CD4-positive, CD25-positive, alpha-beta regulatory T cell (primary cell): ENCODE measurements around the gene CACNA1G. TPM values are rescaled to one million over a fixed set of nuclear protein-coding genes. Genes with fewer than 3 reads are reported as not detected.

ENCODE experiments used
- ATAC-seq, 2 donors: fragments of 150-1000 bp; cut with Tn5 transposase; one replicate each; pipeline ENCODE4 v1.10.0; 2021; ENCODE audit warnings: low read depth in 2 of 2, moderate number of reproducible peaks in 2 of 2, moderate library complexity in 1 of 2
- DNase-seq, 3 donors: peaks; one replicate each; pipeline versions ENCODE4 v3.0.0 to v3.0.0-alpha.2; 2012 to 2022; ENCODE audit warnings: mixed read lengths in 1 of 3
- H3K27ac ChIP-seq: one replicate; pipeline ENCODE4 v1.7.0; 2013; ENCODE audit warnings: mild to moderate bottlenecking, low read length; ENCODE audit not compliant: insufficient read depth, poor library complexity, severe bottlenecking
- H3K27me3 ChIP-seq: one replicate; pipeline ENCODE4 v1.7.0; 2013; ENCODE audit warnings: low read length; ENCODE audit not compliant: control insufficient read depth, insufficient read depth
- H3K36me3 ChIP-seq: one replicate; pipeline ENCODE4 v1.7.0; 2013; ENCODE audit warnings: mild to moderate bottlenecking, low read length, moderate library complexity; ENCODE audit not compliant: control insufficient read depth, insufficient read depth
- H3K4me1 ChIP-seq: 2 replicates; pipeline ENCODE4 v1.7.0; 2013; ENCODE audit warnings: mild to moderate bottlenecking, low read length; ENCODE audit not compliant: insufficient read depth, control insufficient read depth, poor library complexity, severe bottlenecking
- H3K4me3 ChIP-seq: one replicate; pipeline ENCODE4 v1.7.0; 2013; ENCODE audit warnings: low read depth, mild to moderate bottlenecking, low read length, moderate library complexity
- H3K9me3 ChIP-seq, 2 experiments: 1 replicate in 1 of 2; 2 replicates in 1 of 2; pipeline ENCODE4 v1.7.0; 2013; ENCODE audit warnings: low read length in 2 of 2, mild to moderate bottlenecking in 1 of 2, moderate library complexity in 1 of 2; ENCODE audit not compliant: control insufficient read depth in 2 of 2
- H3K27ac Mint-ChIP-seq, 3 donors: one replicate each; pipeline ENCODE4 v1.8.0; 2020 to 2022; ENCODE audit warnings: mild to moderate bottlenecking in 3 of 3, mixed read lengths in 3 of 3, moderate library complexity in 2 of 3
- H3K27me3 Mint-ChIP-seq: one replicate; pipeline ENCODE4 v1.8.0; 2022; ENCODE audit warnings: mild to moderate bottlenecking, mixed read lengths
- H3K36me3 Mint-ChIP-seq: one replicate; pipeline ENCODE4 v1.8.0; 2020; ENCODE audit warnings: mixed read lengths
- H3K4me1 Mint-ChIP-seq, 4 donors: one replicate each; pipeline ENCODE4 v1.8.0; 2020 to 2022; ENCODE audit warnings: mixed read lengths in 4 of 4, mild to moderate bottlenecking in 1 of 4
- H3K4me3 Mint-ChIP-seq, 4 donors: one replicate each; pipeline ENCODE4 v1.8.0; 2020 to 2022; ENCODE audit warnings: mild to moderate bottlenecking in 4 of 4, mixed read lengths in 4 of 4, moderate library complexity in 3 of 4
- H3K9me3 Mint-ChIP-seq, 7 donors: one replicate each; pipeline ENCODE4 v1.8.0; 2020 to 2022; ENCODE audit warnings: mixed read lengths in 7 of 7, mild to moderate bottlenecking in 3 of 7, moderate library complexity in 2 of 7
- polyA plus RNA-seq, 4 donors: library from polyadenylated mRNA; unstranded; fragments of 300-500 nt; fragmentation: Illumina TruSeq; gene quantifications; one replicate each; pipeline ENCODE4 v1.2.3, GENCODE V29; 2021
- total RNA-seq: library from RNA; stranded (reverse); gene quantifications from one replicate; pipeline ENCODE4 v1.2.3, GENCODE V29; 2022

The CACNA1G gene
- total and polyA plus RNA-seq, 5 donors from 2014 or later, result 0.05 TPM; not detected in 4

DNA sequence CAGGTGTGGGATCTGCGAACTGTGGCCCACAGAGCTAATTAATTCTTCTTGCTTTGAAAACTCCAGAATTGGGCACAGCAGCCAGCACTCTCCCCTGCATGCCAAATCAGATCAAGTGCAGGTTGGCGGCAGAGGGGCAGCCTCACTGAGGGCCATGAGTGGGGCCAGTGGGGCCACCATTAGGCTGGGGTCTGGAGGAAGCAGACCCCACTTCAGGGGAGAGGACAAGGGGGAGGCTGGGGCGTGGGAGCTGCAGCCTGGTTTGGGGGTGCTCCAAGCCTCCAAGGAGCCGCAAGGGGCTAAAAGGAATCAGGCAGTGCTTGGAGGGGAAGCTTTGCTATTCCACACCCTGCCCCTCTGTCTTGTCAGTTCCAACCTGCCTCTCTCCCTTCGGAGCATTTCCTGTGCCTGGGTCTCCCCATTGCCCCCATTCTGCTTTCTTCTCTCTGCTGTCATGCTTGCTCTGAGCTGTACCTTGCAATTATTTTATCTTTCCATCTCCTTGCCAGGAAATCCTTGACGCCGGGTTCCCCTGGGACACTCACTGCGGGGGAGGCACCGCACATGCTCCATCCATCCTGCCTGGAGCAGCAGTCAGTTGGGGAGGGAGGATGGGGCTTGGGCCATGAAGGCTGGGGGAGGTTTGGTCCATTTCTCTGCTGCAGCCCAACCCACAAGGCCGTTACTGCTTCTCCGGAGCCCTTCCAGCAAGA is 70.8 kb downstream of the CACNA1G start:
- no peaks in the 10 kb centered on the region for H3K36me3 ChIP-seq
- peaks cover 0 to 11% (median 3%) of the 10 kb centered on the region in 4 donors for H3K4me1 Mint-ChIP-seq
- peaks cover 9% of the 10 kb centered on the region for H3K4me1 ChIP-seq
- no peak for DNase-seq
- no peaks in the 10 kb centered on the region for H3K36me3 Mint-ChIP-seq
- peaks cover 67% of the 10 kb centered on the region for H3K27me3 Mint-ChIP-seq
- H3K27ac ChIP-seq, result no peak overlapping the region
- no peak overlapping the region for H3K4me3 Mint-ChIP-seq
- peaks cover 23% of the 10 kb centered on the region for H3K27me3 ChIP-seq
- no peak overlapping the region for H3K4me3 ChIP-seq
- H3K9me3 ChIP-seq, result no peaks in the 10 kb centered on the region
- no peak for ATAC-seq
- no peak overlapping the region for H3K27ac Mint-ChIP-seq
- H3K9me3 Mint-ChIP-seq, result peaks cover 0 to 2% (median 0%) of the 10 kb centered on the region in 7 donors

DNA sequence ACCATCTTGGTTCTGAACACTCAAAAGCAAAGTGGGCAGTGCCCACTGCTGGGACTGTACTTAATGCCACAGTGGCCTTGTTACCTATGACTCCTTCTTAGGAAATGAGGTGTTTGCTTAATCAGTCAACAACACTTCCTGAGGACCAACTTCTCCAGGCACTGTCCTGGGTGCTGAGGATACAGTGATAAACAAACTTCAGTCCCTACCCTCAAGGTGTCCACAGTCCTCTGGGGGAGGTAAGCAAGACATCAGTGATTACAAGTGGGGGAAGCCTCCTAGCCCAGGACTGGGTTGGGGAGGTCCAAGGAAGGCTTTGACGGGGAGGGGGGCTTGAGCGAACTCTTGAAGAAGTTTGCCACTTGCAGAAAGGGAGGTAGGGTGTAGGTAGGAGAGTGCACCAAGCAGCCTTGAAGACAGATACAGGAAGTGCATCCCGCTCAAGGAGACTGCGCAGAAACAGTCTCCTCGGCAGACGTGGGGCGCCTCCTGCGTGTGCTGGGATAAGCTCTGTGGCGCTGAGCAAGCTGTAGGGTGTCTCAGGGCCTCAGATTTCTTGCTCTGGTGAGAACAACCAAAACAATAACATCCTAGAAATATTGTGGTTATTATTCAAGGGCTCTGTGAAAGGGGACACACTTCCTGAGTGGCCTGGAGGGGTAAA is 71.5 kb downstream of the CACNA1G start:
- no peaks in the 10 kb centered on the region for H3K36me3 ChIP-seq
- ATAC-seq (peak in 1 of 2 donors; percentile 30), DNase-seq (peak in 2 of 3 donors; percentile 9 to 19)
- peaks cover 0 to 2% (median 0%) of the 10 kb centered on the region in 7 donors for H3K9me3 Mint-ChIP-seq
- H3K36me3 Mint-ChIP-seq, result no peaks in the 10 kb centered on the region
- no peak overlapping the region for H3K4me3 ChIP-seq
- H3K4me1 Mint-ChIP-seq, result peaks cover 0 to 11% (median 3%) of the 10 kb centered on the region in 4 donors
- H3K27ac ChIP-seq, result no peak overlapping the region
- peaks cover 9% of the 10 kb centered on the region for H3K4me1 ChIP-seq
- H3K27ac Mint-ChIP-seq, result no peak overlapping the region
- H3K27me3 ChIP-seq, result peaks cover 24% of the 10 kb centered on the region
- peaks cover 73% of the 10 kb centered on the region for H3K27me3 Mint-ChIP-seq
- no peak overlapping the region for H3K4me3 Mint-ChIP-seq
- H3K9me3 ChIP-seq, result no peaks in the 10 kb centered on the region

DNA sequence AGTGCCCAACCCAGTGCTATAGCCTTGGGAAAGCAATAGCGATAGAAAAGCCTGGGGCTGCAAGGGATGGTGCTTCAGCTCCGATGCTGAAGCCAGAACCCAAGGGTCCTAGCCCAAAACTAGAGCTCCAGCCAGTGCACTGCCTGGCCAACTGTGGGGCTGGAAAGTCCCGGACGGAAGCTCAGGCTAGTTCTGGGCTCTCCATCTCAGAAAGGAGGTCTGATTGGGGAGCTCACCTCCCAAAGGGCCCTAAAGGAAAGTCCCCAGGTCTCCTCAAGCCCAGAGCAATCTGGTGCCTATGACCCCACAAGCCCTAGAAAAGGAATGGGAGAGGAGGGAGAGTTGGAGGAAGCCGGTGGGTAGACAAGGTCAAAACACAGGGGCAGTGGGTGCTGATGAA is 72.1 kb downstream of the CACNA1G start:
- peaks cover 0 to 11% (median 0%) of the 10 kb centered on the region in 4 donors for H3K4me1 Mint-ChIP-seq
- H3K27me3 Mint-ChIP-seq, result peaks cover 73% of the 10 kb centered on the region
- no peak for ATAC-seq
- no peak overlapping the region for H3K27ac Mint-ChIP-seq
- H3K9me3 ChIP-seq, result no peaks in the 10 kb centered on the region
- peaks cover 0 to 2% (median 0%) of the 10 kb centered on the region in 7 donors for H3K9me3 Mint-ChIP-seq
- H3K27ac ChIP-seq, result no peak overlapping the region
- H3K4me3 ChIP-seq, result no peak overlapping the region
- H3K27me3 ChIP-seq, result peaks cover 25% of the 10 kb centered on the region
- no peaks in the 10 kb centered on the region for H3K36me3 Mint-ChIP-seq
- H3K36me3 ChIP-seq, result no peaks in the 10 kb centered on the region
- no peak overlapping the region for H3K4me3 Mint-ChIP-seq
- peaks cover 9% of the 10 kb centered on the region for H3K4me1 ChIP-seq
- DNase-seq, result no peak

DNA sequence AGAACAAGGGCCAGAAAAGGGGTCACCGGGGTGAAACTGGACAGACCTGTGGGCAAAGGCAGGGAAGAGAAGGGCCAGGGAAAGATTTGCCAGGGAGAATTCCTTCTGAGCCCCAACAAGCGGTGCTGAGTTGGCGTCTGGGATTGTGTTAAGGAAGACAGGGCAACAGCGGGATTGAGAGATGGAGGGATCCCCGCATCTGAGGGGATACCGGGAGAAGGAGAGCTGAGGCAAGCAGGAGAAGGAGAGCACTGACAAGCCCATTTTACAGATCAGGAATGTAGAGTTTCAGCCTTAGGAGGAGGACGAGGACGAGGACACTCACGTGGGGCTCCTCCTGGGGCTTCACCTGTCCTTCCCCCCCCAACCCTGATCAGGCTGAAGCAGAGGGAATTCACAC is 73.2 kb downstream of the CACNA1G start:
- Histone ChIP-seq H3K4me1 (peaks cover 4% of the 10 kb centered on the region), H3K9me3 (no peaks in the 10 kb centered on the region), H3K4me3 (no peak overlapping the region), H3K27ac (no peak overlapping the region), H3K36me3 (no peaks in the 10 kb centered on the region), H3K27me3 (peaks cover 29% of the 10 kb centered on the region)
- ATAC-seq (no peak), DNase-seq (no peak)
- Mint-ChIP-seq H3K4me3 (no peak overlapping the region), H3K4me1 (peaks cover 0 to 7% (median 0%) of the 10 kb centered on the region in 4 donors), H3K36me3 (no peaks in the 10 kb centered on the region), H3K27me3 (peaks cover 70% of the 10 kb centered on the region), H3K9me3 (peaks cover 0 to 2% (median 0%) of the 10 kb centered on the region in 7 donors), H3K27ac (no peak overlapping the region)

DNA sequence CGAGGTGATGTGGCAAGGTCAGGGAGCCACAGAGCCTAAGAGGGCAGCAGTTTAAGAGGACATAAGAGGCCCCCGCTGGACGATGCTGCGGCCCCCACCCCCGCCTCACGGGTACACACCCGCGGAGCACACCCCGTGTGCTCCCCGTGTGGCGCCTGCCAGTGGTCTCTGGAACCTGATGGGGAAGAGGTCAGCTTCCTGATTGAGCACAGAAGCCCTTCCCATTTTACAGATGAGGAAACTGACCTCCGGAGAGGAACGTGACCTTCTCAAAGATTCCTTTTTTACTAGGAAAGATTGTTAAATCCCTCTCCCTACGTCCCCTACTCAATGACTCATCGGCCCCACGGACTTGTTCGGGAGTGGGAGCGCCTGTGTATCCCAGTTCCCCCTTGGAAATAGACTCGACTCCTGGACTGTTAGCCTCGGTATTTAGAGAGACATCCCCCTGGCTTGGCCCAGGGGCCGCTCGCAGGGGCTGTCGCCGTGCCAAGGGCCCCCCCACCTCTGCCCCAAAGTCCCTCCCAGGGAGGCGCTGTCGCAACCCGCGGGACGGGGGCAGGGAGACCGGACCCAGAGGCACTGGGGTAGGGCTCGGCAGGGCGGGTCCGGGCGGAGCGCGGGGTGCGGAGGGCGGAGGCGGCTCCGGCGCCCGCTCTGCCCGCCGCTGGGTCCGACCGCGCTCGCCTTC is 73.9 kb downstream of the CACNA1G start, which contains the start of gene ABCC3:
Gene ABCC3, plus strand, starts transcription at position 658 of the 691 bp plus-strand sequence. CDS start 56 bp downstream, outside the sequence.
- no peak within 1 kb of the TSS for H3K4me3 Mint-ChIP-seq
- H3K9me3 ChIP-seq, result no peaks in the 10 kb centered on the region
- H3K27me3 Mint-ChIP-seq, result peaks cover 69% of the 10 kb centered on the region
- H3K27me3 ChIP-seq, result peaks cover 32% of the 10 kb centered on the region
- peaks cover 0 to 7% (median 0%) of the 10 kb centered on the region in 4 donors for H3K4me1 Mint-ChIP-seq
- H3K27ac ChIP-seq, result no peak within 1 kb of the TSS
- ATAC-seq, result no peak
- H3K4me1 ChIP-seq, result peaks cover 4% of the 10 kb centered on the region
- no peak within 1 kb of the TSS for H3K4me3 ChIP-seq
- no peaks in the 10 kb centered on the region for H3K36me3 ChIP-seq
- DNase-seq, result no peak
- no peaks in the 10 kb centered on the region for H3K36me3 Mint-ChIP-seq
- H3K27ac Mint-ChIP-seq, result no peak within 1 kb of the TSS
- peaks cover 0 to 2% (median 0%) of the 10 kb centered on the region in 7 donors for H3K9me3 Mint-ChIP-seq

DNA sequence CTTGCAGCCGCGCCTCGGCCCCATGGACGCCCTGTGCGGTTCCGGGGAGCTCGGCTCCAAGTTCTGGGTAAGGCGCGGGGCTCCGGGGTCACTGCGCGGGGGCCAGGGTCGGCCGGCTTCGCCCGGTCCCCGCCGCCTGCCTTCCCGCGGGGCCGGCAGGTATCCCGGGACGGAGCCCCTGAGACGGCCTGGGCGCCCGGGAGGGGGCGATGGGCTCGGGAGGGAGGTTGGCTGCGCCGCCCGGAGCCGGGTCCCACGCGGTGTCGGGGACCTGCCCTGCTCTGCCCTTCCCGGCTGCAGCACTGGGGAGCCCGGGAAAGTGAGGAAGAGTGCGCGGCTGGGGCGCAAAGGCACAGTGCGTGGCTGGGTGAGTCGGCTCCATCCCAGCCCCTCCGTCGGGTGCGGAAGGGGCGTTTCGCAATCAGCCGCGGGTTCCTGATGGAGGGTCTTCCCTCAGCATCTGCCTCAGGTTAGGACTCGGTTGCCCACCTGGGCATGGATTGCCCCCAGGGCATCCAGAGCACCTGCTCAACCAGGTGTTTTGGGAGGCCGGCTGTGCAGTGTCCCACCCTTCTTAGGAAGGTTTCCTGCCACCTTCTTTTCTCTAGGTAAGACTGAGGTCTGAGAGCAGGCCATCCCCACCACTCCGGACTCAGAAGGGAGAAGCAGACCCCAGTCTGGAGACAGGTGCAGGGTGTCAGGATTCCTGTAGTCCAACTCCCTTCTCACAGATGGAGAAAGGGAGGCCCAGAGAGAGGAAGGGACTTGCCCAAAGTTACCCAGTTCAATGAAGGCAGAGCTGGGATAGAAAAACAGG is 74.6 kb downstream of the CACNA1G start:
- Histone ChIP-seq H3K36me3 (no peaks in the 10 kb centered on the region), H3K27me3 (peaks cover 30% of the 10 kb centered on the region), H3K4me1 (peaks cover 4% of the 10 kb centered on the region), H3K27ac (no peak overlapping the region), H3K4me3 (no peak overlapping the region), H3K9me3 (no peaks in the 10 kb centered on the region)
- Mint-ChIP-seq H3K4me3 (no peak overlapping the region), H3K27ac (no peak overlapping the region), H3K4me1 (peaks cover 0 to 7% (median 0%) of the 10 kb centered on the region in 4 donors), H3K9me3 (peaks cover 0 to 2% (median 0%) of the 10 kb centered on the region in 7 donors), H3K36me3 (no peaks in the 10 kb centered on the region), H3K27me3 (peaks cover 72% of the 10 kb centered on the region)
- DNase-seq, result no peak
- no peak for ATAC-seq

DNA sequence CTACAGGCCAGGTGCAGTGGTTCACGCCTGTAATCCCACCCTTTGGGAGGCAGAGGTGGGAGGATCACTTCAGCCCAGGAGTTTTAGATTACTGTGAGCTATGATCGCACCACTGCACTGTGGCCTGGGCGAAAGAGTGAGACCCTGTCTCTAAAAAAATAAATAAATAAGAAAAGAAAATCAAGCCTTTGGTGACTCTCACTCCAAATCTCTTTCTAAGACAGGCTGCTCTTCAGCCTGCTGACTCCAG is 75.1 kb downstream of the CACNA1G start:
- no peak overlapping the region for H3K4me3 ChIP-seq
- no peaks in the 10 kb centered on the region for H3K36me3 ChIP-seq
- no peak overlapping the region for H3K4me3 Mint-ChIP-seq
- H3K27me3 ChIP-seq, result peaks cover 30% of the 10 kb centered on the region
- no peaks in the 10 kb centered on the region for H3K9me3 ChIP-seq
- DNase-seq (no peak), ATAC-seq (no peak)
- peaks cover 71% of the 10 kb centered on the region for H3K27me3 Mint-ChIP-seq
- no peak overlapping the region for H3K27ac Mint-ChIP-seq
- H3K4me1 ChIP-seq, result peaks cover 4% of the 10 kb centered on the region
- no peaks in the 10 kb centered on the region for H3K36me3 Mint-ChIP-seq
- H3K27ac ChIP-seq, result no peak overlapping the region
- H3K4me1 Mint-ChIP-seq, result peaks cover 0 to 5% (median 0%) of the 10 kb centered on the region in 4 donors
- peaks cover 0 to 2% (median 0%) of the 10 kb centered on the region in 7 donors for H3K9me3 Mint-ChIP-seq
